NCI-H510A treated with DMSO at 0.1 percent for 48 hours (cell line): ENCODE data around the gene MND1.
"Not testable (repeated sequence)": the region's sequence is repeated elsewhere in the genome, so short reads cannot be mapped to it uniquely, and the experiment has no call there.

Experiments used
- DNase-seq: peaks from one replicate; lab custom pipeline; 2025; lab: John Stamatoyannopoulos, UW

The MND1 gene

GRCh38 chr4:153440475-153440874 is 96.0 kb downstream of the MND1 start:
- DNase-seq, result no peak

DNA sequence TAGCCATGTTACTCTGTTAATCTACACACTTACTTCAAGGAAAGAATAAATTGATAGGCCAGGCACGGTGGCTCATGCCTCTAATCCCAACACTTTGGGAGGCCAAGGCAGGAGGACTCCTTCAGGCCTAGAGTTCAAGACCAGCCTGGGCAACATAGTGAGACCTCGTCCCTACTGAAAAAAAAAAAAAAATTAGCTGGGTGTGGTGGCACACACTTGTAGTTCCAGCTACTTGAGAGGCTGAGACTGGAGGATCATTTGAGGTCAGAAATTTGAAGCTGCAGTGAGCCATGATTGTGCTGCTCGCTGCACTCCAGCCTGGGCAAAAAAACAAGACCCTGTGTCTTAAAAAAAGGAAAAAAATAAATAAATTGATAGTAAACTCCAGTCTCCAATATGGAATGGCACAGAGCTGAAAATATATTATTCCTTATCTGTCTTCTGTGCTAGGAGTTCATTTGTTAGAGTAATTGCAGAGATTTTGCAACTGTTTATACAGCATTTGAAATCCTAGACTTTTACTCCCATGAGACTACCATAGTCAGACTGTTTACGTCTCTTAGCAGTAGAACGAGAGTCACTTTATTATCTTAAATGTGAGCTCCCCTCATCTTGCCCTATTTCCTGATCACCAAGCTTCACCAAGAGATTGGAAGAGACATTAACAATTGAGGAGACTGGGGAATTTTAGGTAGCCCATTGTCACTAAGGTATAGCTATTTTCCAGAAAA is 102.9 kb downstream of the MND1 start:
- no peak for DNase-seq

DNA sequence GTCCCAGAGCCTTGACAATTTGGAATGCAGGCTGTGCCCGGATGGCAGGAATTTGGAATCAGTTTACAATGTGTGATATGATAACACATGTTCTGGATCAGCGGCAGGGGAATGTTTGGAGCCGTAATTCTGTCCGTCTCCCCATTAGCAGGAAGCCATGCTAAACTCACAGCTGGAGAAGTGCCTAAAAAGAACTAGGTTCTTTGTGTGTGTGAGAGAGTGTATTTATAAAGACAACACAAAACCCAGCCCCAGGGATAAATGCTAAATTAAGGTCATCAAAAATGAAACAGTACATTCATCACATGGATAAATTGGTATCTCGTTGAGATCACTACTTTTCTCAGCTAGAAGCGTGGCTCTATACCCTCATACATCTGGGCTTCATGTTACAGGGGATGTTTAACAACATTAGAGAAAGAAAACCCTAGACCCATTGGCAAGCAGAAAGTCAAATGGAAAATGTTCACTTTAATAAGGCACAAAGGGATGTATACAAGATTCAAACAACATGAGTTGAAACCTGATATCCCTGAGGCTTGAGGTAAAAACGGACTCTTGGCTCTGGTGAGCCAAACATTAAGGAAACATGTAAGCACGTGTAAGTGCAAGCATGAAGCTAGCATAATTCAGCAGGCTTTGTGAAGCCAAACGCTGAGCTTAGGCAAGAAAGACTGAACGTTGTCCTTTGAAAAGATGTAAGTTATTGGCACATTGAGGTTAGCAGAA is 103.7 kb downstream of the MND1 start:
- peak; percentile 16 for DNase-seq

GRCh38 chr4:153449338-153449737 is 104.8 kb downstream of the MND1 start:
- DNase-seq, result no peak

- DNase-seq, result no peak
Observed at GRCh38 chr4:153450544-153450917, 106.0 kb downstream of the MND1 start.

- DNase-seq, result not testable (repeated sequence)
Observed at GRCh38 chr4:153451145-153451544, 106.7 kb downstream of the MND1 start.

GRCh38 chr4:153451911-153452657 is 107.6 kb downstream of the MND1 start:
- DNase-seq, result no peak

DNA sequence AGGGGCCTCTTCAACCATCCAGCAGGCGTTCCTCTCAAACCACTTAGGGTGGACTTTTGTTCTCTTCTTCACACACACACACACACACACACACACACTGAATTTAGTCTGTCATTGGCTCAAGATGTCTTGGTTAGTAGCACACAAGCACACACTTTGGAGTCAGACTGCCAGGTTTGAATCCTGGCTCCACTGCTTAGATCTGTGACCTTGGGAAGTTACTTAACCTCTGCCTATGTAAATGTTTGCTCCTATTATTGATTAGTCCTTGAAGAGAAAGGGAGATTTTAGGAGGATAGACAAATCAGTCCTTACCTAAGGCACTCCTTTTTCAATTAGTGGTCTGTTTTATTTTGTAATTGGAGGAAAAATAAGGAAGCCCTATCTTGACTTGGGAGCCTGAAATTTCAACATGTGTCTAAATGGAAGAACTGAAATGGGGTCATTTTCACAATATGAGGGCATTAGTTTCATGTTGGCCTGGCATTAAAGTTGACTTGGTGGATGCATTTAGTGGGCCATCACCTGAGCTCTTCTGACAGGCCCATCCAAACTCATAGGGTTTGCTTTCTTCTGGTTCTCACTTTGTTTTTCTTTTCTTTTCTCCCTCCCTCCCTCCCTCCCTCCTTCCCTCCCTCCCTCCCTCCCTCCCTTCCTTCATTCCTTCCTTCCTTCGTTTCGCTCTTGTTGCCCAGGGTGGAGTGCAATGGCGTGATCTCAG is 108.3 kb downstream of the MND1 start:
- DNase-seq, result no peak

DNA sequence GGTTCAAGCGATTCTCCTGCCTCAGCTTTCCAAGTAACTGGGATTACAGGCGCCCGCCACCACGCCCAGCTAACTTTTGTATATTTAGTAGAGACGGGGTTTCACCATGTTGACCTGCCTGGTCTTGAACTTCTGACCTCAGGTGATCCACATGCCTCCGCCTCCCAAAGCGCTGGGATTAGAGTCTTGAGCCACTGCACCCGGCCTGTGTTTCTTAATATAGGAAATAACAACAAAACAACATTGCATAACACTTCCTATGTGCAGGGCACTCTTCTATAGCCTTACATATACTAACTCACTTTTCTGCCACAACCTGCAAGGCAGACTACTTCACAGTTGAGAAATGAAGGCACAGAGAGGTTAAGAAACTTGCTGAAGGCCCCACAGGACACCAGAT is 108.9 kb downstream of the MND1 start:
- DNase-seq, result no peak

GRCh38 chr4:153458969-153459368 is 114.5 kb downstream of the MND1 start:
- DNase-seq, result no peak

DNA sequence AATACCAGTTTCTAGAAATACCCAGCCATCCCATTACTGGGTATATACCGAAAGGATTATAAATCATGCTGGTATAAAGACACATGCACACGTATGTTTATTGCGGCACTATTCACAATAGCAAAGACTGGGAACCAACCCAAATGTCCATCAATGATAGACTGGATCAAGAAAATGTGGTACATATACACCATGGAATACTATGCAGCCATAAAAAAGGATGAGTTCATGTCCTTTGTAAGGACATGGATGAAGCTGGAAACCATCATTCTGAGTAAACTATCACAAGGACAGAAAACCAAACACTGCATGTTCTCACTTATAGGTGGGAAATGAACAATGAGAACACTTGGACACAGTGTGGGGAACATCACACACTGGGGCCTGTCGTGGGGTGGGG is 117.1 kb downstream of the MND1 start:
- not testable (repeated sequence) for DNase-seq

GRCh38 chr4:153464068-153464467 is 119.6 kb downstream of the MND1 start:
- DNase-seq, result peak; percentile 33
